GM12873 (cell line): ENCODE data around the gene LRMDA.

ENCODE experiments used
- TF ChIP-seq, protein P1 (sequence below): IDR thresholded peaks from 2 replicates; pipeline ENCODE4 v1.5.1; 2012; ENCODE audit warnings: low read depth, mild to moderate bottlenecking, moderate library complexity, low read length, control low read depth; ENCODE audit not compliant: insufficient read depth; ENCODE audit errors: missing control alignments

LRMDA gene

DNA sequence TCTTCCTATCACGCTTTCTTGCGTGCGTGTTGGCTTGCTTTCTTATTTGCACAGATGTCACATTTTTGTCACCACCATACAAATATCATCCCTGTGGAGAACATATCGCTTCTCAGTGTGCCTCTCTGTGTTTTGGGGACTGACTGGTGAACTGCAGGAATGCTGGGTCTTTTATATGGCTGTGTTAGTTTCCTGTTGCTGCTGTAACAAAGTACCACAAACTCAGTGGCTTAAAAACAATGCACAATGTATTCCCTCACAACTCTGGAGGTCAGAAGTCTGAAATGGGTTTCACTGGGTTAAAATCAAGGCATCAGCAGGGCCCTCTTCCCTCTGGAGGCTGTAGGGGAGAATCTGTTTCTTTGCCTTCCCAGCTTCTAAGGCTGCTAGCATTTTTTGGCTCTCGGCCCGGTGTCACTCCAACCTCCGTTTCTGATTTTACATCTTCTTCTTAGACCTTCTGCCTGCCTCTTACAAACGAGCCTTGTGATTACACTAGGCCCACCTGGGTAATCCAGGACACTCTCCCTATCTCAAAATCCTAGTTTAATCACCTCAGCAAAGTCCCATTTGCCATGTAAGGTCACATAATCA is 82.0 kb downstream of the LRMDA start:
- TF ChIP-seq, protein P1, sequence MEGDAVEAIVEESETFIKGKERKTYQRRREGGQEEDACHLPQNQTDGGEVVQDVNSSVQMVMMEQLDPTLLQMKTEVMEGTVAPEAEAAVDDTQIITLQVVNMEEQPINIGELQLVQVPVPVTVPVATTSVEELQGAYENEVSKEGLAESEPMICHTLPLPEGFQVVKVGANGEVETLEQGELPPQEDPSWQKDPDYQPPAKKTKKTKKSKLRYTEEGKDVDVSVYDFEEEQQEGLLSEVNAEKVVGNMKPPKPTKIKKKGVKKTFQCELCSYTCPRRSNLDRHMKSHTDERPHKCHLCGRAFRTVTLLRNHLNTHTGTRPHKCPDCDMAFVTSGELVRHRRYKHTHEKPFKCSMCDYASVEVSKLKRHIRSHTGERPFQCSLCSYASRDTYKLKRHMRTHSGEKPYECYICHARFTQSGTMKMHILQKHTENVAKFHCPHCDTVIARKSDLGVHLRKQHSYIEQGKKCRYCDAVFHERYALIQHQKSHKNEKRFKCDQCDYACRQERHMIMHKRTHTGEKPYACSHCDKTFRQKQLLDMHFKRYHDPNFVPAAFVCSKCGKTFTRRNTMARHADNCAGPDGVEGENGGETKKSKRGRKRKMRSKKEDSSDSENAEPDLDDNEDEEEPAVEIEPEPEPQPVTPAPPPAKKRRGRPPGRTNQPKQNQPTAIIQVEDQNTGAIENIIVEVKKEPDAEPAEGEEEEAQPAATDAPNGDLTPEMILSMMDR = no peak

DNA sequence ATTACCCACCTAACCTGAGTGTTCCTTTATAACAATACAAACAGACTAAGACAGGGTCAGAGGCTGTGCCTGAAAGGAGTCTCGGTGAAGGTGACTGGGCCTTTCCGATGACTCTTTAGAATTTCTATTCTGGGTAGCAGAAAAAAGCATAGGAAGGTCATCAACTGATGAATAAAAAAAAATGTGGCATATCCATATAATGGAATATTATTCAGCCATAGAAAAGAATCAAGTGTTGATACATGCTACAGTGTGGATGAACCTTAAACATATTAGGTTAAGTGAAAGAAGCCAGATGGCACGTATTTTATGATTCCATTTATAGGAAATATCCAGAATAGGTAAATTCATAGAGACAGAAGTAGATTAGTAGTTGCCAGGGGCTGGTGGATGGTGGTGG is 83.4 kb downstream of the LRMDA start:
- TF ChIP-seq, protein P1 = no peak

DNA sequence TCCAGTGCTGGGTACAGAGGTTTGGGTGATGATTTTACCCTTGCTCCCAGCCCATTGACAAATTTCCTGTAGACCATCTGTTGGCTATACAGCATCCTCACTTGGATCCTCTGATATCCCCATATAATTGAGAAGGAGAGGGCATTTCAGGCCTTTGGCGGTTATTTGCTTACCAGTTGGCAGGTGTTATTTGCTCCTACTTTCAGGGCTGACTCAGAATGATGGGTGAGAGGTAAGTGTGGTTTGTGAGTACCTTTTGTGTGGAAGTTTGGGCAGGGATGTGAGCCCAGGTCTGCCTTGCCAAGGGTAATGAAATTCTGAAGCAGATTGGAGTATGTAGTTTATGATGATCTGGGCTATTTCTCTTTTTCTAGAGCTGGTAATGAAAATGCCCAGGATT is 93.6 kb downstream of the LRMDA start:
- TF ChIP-seq, protein P1 = no peak

DNA sequence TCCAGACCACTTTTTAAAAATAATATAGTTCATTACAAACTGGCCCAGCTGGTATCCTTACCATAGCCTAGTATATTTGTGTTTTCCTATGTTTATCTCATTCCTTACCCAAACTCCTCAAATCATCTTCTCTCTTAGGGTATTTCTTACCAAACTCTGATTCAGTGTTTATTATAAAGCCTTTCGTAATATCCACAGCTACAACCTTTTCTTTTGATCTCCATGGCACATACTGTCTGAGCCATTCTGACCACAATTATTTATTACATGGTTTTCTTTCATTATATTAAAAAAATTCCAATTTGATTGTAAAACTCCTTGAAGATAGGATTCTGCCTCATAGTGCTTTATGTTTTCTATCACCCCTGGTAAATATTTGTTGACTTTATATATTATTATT is 94.2 kb downstream of the LRMDA start:
- TF ChIP-seq, protein P1 = no peak

DNA sequence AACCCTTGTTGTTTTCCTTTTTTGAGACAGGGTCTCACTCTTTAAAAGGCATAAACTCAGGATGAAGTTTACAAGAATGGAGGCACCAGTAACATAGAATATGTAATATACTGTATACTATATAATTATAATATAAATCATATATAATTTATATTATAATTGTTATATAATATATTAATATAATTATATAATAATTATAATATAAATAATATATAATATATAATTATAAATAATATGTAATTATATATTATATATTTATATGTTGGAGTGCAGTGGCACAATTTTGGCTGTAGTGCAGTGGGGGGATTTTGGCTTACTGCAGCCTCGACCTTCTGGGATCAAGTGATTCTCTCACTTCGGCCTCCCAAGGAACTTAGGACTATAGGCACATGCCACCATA is 96.1 kb downstream of the LRMDA start:
- TF ChIP-seq, protein P1 = no peak

DNA sequence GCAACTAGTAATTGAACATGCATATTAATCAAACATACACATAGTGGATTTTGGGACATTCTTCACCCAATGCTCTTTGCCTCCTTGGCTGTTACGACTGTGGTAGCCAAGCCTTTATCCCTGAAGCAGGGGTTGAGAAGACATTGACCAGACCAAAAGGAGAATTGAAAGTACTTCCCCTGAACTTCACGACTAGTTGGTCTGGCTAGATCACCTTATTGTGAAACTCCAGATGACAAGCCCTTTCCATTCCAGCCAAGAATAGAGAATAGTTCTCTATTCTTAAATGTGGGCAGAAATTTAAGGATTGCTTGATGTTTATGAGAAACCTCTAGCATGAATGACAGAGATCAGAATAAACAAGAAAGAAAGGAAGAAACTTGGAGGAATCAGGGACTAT is 97.0 kb downstream of the LRMDA start:
- TF ChIP-seq, protein P1 = no peak

DNA sequence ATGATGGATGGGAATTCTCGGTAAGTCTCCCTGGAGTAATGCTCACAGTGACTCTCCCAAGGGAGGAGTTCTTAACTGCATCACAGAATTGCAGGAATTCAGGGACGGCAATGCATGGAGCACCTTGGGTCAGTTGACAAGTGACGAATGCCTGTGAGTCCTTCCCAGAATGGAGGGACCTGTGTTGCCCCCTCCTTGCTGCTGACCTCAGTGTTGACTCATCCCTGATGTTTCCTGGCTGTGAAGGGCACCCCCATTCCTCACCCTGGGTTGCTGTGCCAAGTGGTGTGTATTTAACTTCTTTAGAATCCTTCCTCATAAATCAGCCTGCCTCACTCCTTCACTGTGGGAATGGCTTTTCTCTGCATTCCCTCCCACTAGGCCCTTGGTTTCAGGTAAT is 98.9 kb downstream of the LRMDA start:
- TF ChIP-seq, protein P1 = no peak
